ENCODE data around the gene OAT.

Gene OAT

GRCh38 chr10:124402273-124402672 lies 16.4 kb downstream of the OAT start:
- no peak for DNase-seq (ENCODE audit: low spot score)

- DNase-seq (ENCODE audit: low spot score), result no peak
Measured at GRCh38 chr10:124401633-124402032, 17.1 kb downstream of the OAT start.

GRCh38 chr10:124394583-124394982 lies 24.1 kb downstream of the OAT start:
- no peak for DNase-seq (ENCODE audit: low spot score)

GRCh38 chr10:124392626-124393342 lies 25.9 kb downstream of the OAT start:
- DNase-seq (ENCODE audit: low spot score), result no peak

- DNase-seq (ENCODE audit: low spot score), result no peak
Measured at GRCh38 chr10:124390471-124391187, 28.1 kb downstream of the OAT start.

- no peak for DNase-seq (ENCODE audit: low spot score)
Measured at GRCh38 chr10:124389613-124390361, 28.9 kb downstream of the OAT start.

GRCh38 chr10:124388823-124389612 lies 29.7 kb downstream of the OAT start:
- peak; percentile 79 for DNase-seq (ENCODE audit: low spot score)

- no peak for DNase-seq (ENCODE audit: low spot score)
Measured at GRCh38 chr10:124388476-124388822, 30.3 kb downstream of the OAT start.

- no peak for DNase-seq (ENCODE audit: low spot score)
Measured at GRCh38 chr10:124387078-124387874, 31.4 kb downstream of the OAT start.

- DNase-seq (ENCODE audit: low spot score), result no peak
Measured at GRCh38 chr10:124386186-124387077, 32.3 kb downstream of the OAT start.

- DNase-seq (ENCODE audit: low spot score), result no peak
Measured at GRCh38 chr10:124385627-124386185, 33.0 kb downstream of the OAT start.

GRCh38 chr10:124384591-124385190 lies 34.0 kb downstream of the OAT start:
- DNase-seq (ENCODE audit: low spot score), result no peak

- no peak for DNase-seq (ENCODE audit: low spot score)
Measured at GRCh38 chr10:124384172-124384571, 34.6 kb downstream of the OAT start.

GRCh38 chr10:124383496-124383895 lies 35.2 kb downstream of the OAT start:
- DNase-seq (ENCODE audit: low spot score), result no peak

GRCh38 chr10:124381011-124381611 lies 37.6 kb downstream of the OAT start:
- DNase-seq (ENCODE audit: low spot score), result no peak

- DNase-seq (ENCODE audit: low spot score), result no peak
Measured at GRCh38 chr10:124380256-124380995, 38.3 kb downstream of the OAT start.

GRCh38 chr10:124379609-124380193 lies 39.0 kb downstream of the OAT start:
- no peak for DNase-seq (ENCODE audit: low spot score)

- DNase-seq (ENCODE audit: low spot score), result peak; percentile 25
Measured at GRCh38 chr10:124378881-124379471, 39.7 kb downstream of the OAT start.
